Nucleus accumbens (tissue), 56 donors: ENCODE measurements around the gene IL1RN.

Experiments used
- DNase-seq, 56 donors: peaks; one replicate each; lab custom pipeline; 2025; lab: John Stamatoyannopoulos, UW

Gene IL1RN

DNA sequence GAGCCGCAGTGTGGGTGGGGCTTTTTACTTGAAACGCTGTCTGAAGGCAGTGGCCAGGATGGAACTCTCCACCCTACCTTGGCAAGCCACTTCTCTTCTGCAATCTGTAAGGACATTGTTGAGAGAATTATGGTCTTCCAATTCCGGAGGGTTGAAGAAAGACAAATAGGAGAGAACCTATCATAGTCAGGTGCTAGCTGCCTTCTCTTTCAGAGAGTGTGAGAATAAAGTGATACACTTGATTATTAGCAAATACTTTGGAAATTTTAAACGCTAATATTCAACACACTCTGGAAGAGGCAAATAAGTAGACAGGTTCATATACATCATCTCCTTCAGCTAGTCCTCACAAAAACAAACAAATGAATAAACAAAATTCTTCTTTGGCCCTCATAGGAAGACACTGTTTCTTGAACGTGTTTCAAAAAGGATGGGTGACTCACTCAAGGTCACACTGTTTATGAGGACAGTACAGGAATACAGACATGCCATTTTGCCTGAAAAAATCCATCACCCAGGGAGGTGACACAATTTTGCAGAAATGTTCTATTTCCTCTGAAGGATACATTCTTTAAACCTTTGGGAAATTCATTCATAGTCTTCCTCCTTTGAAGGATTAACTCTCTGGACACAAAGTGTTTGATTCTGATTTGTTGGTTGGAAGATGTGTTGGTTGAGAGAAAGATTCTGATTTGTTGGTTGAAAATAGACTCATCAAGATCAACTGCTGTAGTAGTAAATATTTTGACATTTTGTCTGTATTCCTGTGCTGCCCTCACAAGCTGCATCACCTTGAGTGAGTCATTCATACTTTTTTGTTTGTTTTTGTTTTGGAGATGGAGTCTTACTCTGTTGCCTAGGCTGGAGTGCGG is 2.2 kb upstream of the IL1RN start:
- no peak for DNase-seq

DNA sequence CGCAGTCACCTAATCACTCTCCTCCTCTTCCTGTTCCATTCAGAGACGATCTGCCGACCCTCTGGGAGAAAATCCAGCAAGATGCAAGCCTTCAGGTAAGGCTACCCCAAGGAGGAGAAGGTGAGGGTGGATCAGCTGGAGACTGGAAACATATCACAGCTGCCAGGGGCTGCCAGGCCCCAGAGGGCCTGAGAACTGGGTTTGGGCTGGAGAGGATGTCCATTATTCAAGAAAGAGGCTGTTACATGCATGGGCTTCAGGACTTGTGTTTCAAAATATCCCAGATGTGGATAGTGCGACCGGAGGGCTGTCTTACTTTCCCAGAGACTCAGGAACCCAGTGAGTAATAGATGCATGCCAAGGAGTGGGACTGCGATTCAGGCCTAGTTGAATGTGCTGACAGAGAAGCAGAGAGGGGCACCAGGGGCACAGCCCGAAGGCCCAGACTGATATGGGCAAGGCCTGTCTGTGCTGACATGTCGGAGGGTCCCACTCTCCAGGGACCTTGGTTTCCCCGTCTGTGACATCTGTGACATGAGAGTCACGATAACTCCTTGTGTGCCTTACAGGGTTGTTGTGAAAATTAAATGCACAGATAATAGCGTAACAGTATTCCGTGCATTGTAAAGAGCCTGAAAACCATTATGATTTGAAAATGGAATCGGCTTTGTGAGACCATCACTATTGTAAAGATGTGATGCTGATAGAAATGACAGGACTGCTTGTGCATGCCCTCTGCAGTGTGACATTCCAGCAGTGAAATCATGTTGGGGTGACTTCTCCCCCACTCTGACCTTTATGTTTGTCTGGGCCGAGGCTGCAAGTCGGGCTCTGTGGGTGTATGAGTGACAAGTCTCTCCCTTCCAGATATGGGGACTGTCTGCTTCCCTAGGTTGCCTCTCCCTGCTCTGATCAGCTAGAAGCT is 510 bp downstream of the IL1RN start:
- DNase-seq, result no peak

DNA sequence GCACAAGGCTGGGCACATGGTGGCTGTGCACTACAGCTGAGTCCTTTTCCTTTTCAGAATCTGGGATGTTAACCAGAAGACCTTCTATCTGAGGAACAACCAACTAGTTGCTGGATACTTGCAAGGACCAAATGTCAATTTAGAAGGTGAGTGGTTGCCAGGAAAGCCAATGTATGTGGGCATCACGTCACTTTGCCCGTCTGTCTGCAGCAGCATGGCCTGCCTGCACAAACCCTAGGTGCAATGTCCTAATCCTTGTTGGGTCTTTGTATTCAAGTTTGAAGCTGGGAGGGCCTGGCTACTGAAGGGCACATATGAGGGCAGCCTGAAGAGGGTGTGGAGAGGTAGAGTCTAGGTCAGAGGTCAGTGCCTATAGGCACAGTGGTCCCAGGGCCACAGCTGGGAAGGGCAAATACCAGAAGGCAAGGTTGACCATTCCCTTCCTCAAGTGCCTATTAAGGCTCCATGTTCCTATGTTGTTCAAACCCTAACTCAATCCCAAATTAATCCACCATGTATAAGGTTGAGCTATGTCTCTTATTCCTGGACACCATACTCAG is 2.2 kb downstream of the IL1RN start:
- no peak for DNase-seq

DNA sequence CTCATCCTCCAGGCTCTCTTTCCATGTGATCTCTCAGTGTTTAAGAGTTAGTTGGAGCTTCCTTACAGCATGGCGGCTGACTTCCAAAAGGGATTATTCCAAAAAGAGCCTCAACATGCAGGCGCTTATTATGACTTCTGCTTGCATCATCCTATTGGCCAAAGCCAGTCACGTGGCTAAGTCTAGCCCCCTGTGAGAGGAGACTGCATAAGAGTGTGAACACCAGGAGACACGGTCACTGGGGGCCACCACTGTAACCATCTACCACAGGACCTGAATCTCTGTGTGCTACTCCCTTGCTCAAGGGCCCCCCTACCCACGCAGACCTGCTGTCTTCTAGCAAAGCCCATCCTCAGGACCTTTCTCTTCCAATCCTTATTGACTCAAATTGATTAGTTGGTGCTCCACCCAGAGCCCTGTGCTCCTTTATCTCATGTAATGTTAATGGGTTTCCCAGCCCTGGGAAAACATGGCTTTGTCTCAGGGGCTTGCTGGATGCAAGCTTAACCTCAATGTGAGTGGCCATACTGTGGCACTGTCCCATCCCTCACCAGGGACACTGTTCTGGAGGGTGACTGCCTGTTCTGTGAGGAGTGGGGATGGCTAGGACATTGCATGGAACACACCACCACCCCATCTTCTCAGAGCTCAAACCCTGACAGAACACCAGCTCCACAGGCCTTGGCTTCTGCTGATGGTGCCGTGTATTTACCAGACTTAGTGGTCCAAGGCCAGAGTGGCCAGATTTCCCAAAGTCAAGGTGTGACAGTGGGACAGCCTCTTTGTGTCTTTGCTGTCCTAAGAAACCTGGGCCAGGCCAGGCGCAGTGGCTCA is 4.2 kb downstream of the IL1RN start:
- no peak for DNase-seq

DNA sequence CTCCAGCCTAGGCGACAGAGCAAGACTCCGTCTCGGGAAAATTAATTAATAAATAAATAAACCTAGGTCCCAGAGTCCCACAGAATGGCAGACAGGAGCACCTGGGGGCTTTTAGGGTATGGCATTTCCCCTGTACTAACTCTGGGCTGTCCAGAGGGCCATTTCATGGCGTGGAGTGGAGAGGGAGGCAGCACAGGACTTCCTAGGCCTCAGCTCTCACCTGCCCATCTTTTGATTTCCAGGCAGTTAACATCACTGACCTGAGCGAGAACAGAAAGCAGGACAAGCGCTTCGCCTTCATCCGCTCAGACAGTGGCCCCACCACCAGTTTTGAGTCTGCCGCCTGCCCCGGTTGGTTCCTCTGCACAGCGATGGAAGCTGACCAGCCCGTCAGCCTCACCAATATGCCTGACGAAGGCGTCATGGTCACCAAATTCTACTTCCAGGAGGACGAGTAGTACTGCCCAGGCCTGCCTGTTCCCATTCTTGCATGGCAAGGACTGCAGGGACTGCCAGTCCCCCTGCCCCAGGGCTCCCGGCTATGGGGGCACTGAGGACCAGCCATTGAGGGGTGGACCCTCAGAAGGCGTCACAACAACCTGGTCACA is 5.1 kb downstream of the IL1RN start:
- no peak for DNase-seq

DNA sequence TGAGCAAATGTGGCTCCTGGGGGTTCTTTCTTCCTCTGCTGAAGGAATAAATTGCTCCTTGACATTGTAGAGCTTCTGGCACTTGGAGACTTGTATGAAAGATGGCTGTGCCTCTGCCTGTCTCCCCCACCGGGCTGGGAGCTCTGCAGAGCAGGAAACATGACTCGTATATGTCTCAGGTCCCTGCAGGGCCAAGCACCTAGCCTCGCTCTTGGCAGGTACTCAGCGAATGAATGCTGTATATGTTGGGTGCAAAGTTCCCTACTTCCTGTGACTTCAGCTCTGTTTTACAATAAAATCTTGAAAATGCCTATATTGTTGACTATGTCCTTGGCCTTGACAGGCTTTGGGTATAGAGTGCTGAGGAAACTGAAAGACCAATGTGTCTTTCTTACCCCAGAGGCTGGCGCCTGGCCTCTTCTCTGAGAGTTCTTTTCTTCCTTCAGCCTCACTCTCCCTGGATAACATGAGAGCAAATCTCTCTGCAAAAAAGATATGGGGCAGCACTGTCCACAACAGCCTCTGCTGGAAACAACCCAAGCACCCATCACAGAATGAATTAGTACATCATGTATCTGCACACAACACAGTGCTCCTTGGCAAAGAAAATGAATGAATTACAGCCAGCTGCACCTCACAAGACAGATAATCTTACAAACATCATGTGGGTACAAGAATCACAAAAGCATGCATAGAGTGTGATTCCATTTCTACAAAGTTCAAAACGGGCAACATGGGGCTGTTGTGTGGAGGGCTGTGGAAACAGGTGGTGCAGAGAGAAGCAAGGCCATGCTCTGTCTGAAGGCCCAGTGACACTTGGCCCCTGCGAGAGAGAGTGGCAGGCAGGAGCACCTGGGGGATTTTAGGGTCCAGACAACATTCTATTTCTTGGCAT is 6.6 kb downstream of the IL1RN start:
- no peak for DNase-seq

DNA sequence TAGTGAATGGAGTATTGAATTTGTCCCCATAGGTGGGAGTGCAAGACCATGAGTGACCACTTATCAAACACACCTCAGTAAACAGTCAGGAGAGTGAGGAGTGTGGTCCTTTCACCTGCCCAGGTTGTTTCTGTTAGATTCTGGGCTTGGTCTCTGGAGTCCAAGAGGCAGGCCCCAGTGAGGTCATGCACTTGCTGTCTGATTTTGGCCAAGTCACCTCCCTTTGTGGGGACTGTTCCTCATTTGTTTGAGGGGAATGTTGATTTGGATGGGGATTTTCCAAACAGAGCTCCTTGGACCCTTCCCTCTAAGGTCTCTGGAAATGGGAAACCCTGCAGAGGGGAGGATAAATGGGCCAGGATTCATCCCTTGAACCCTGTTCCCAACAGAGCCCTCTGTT is 7.3 kb downstream of the IL1RN start:
- DNase-seq, result no peak

DNA sequence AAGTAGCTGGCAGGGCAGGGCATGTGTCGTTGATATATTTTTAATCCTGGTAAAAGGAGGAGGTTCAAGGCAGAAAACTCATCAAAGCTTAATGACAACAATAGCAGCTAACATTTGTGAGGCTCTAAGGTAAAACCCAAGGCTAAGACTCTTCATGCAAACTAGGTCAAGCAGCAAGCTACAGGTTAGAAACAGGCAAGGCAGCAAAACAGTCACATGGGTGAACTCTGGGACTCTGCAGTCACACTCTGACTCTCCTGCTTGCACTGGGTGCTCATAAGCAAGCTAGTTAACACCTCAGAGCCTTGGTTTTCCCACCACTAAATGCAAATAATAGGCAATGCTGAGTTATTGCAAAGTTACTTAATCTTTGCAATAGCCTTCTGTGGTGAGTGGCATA is 7.9 kb downstream of the IL1RN start:
- no peak for DNase-seq

DNA sequence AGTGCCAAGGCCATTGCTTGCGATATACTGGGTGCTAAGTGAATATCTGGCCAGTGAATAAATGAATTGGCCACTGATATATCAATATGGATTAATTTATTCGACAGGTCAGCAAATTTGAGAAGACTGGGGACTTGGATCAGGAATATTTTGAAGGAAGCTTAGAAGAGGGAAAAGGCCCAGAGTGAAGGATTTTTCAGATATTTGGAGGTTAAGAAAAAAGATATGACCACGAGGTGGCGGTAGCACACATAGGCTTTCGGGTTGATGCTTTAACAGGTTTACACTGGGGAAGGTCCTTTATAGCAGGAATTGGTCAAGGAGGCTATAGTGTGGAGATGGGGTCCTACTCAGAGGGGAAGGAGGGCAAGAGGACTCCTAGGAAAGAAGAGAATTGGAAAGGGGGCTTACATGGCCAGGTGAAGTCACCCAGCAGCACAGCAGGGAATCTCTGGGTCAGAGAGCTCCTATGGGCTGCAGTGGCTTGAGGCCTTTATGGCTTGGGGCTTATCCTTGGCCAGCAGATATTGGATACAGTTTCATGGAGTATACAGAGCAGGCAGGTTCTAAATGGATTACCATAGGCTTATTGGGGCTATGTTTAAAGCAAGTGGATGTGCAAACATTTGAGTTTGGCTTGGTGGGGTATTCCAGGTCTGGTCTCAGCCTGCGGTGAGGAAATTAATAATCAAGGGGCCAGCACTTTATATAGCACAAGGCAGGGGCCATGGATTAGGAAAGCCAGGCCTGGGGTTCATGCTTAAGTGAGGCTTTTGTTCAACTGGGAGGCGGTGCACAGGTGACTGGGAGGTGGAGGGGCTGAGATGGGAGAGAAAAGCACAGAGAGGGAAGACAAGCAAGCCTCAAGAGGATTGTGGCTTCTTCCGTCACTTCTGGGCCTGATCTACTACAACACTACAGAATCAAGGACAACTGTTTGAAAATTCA is 9.7 kb downstream of the IL1RN start:
- peak in 2 of 56 donors; percentile 3 to 41 for DNase-seq

DNA sequence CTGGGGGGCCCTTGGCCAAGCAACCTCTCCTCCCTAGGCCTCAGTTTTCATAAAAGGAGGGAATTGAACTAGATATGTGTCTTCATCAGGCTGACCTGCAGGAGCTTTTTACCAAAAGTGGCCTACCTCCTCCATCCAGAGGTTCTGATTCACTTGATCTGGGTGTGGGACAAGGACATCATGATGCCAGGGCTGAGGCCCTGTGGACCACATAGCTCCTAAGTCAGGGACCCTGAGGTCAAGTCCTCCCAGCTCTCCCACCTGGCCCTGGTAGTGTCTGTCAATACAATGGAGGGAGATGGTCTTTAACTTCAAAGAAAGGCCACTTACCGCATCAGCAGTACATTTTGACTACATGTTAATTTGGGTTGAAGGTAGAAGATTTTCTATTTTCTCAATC is 10.4 kb downstream of the IL1RN start:
- DNase-seq, result no peak

DNA sequence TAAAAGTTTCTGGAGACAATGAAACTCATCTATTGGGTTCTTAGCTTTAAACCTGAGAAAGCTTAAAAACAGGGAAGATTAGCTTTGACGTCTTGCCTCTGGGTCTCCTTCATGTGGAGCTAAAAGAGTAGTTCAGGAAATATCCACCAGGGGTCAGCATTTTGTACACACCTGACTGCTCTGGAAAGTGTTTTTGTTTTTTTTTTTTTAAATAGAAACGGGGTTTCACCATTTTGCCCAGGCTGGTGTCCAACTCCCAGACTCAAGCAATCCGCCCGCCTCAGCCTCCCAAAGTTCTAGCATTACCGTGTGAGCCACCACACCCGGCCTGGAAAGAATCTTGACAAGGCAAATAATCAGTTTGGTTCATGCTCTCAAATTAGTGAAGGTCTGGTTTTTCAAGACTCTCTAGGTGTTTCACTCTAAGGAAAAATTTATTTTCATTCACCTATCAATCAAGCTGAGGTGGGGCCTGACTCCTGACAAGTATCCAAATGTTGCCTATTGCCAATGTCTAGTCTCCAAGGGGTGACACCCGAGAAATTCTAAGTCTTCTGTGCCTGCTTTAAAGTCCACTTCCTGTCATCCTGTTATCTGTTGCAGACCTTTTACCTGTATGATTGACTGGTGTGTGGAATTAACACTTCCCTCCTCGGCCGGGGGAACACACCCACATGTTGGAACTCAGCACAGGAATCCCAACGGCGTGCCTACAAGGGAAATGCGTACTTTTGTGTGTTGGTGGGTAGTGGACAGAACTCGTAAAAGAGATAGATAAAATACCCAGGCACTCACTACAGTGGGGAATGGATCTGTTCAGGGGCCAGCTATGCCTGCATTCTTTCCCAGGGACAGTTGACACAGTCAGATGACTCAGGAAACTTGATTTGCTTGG is 11.3 kb downstream of the IL1RN start:
- peak in 3 of 56 donors; percentile 4 to 17 (median 9) for DNase-seq

DNA sequence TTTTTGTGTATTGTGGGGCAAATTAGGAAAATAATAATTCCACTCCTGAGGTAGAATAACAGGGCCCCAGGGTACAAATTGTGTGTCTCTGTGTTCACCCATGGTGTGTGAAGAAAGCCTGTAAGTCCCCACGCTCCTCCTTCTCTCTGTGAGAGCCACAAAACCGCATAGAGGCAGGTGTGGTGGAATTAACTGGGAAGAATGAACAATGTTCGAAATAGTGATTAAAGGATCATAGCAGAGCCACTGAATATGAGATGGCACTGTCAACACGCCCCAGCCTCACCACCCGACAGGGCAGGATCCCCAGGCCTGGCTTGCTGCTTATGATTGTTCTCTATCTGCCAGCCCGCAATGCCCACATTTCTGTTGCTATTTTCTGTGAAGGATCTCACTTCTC is 14.1 kb downstream of the IL1RN start:
- DNase-seq, result no peak

DNA sequence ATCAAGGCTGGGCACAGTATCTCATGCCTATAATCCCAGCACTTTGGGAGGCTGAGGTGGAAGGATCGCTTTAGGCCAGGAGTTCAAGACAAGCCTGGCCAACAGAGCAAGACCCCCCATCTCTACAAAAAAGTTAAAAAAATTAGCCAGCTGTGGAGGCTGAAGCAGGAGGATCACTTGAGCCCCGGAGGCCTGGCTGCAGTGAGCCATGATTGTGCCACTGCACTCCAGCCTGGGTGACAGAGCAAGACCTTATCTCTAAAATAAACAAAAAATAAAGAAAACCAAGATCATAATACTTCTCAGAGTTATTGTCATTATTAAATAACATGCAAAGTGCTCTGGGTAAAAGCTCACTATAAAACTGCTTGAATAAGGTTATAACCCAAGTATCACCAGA is 14.9 kb downstream of the IL1RN start:
- DNase-seq, result no peak

DNA sequence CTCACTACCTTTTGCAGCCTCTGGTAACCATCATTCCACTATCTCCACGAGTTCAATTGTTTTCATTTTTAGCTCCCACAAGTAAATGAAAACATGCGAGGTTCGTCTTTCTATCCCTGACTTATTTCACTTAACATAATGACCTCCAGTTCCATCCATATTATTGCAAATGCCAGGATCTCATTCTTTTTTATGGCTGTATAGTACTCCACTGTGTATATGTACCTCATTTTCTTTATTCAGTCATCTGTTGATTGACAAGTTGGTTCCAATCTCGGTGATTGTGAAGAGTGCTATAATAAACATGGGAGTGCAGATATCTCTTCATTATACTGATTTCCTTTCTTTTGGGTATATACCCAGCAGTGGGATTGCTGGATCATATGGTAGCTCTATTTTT is 16.9 kb downstream of the IL1RN start:
- no peak for DNase-seq

DNA sequence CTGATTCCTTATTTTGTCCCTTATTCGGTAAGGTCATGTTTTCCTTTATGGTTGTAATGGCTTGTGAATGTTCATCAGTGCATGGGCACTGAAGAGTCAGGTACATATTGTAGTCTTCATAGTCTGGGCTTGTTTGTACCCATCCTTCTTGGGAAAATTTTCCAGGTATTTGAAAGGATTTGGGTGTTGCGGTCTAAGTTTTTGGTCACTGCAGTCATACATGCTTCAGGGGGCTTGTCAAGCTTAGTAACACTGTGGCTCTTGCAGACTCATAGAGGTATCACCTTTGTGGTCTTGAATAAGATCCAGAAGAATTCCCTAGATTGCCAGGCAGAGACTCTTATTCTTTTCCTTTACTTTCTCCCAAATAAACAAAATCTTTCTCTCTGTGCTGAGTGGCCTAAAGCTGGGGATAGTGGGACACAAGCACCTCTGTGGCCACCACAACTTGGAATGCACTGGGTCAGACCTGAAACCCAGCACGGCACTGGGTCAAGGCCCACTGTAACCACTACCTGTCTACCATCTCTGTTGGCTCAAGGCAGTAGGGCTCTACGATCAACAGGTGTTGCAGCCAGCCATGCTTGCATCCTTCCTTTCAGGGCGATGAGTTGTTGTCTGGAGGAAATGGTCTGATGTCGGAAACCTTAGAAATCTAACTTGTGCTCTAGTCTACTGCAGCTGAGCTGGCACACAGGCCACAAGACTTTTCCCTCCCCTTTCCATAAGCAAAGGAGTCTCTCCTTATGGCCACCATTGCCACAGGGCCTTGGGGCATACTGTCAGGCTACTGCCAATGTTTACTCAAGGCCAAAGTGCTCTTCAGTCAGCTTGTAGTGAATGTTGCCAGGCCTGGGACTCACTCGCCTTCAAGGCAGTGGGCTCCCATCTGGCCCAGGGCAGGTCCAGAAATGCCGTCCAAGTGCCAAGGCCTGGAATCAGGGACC is 21.5 kb downstream of the IL1RN start:
- no peak for DNase-seq
